ENCODE data around the gene COL4A1.

- TF ChIP-seq, protein P1, sequence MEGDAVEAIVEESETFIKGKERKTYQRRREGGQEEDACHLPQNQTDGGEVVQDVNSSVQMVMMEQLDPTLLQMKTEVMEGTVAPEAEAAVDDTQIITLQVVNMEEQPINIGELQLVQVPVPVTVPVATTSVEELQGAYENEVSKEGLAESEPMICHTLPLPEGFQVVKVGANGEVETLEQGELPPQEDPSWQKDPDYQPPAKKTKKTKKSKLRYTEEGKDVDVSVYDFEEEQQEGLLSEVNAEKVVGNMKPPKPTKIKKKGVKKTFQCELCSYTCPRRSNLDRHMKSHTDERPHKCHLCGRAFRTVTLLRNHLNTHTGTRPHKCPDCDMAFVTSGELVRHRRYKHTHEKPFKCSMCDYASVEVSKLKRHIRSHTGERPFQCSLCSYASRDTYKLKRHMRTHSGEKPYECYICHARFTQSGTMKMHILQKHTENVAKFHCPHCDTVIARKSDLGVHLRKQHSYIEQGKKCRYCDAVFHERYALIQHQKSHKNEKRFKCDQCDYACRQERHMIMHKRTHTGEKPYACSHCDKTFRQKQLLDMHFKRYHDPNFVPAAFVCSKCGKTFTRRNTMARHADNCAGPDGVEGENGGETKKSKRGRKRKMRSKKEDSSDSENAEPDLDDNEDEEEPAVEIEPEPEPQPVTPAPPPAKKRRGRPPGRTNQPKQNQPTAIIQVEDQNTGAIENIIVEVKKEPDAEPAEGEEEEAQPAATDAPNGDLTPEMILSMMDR (IDR thresholded peaks at IDR 0.05): no peak
- TF ChIP-seq EZH2phosphoT487 (IDR thresholded peaks at IDR 0.05) (no peak), EZH2 (IDR thresholded peaks at IDR 0.05) (no peak)
These were observed 26.9 kb upstream of the COL4A1 start for GRCh38 chr13:110333837-110334236.

Measured in neural progenitor cell (in vitro differentiated cells).